Fibroblast of skin of scalp (primary cell): ENCODE measurements around the gene NUDT16L1.

ENCODE experiments used
- DNase-seq: peaks from one replicate; pipeline ENCODE4 v3.0.0-alpha.2; 2013

NUDT16L1 gene

DNA sequence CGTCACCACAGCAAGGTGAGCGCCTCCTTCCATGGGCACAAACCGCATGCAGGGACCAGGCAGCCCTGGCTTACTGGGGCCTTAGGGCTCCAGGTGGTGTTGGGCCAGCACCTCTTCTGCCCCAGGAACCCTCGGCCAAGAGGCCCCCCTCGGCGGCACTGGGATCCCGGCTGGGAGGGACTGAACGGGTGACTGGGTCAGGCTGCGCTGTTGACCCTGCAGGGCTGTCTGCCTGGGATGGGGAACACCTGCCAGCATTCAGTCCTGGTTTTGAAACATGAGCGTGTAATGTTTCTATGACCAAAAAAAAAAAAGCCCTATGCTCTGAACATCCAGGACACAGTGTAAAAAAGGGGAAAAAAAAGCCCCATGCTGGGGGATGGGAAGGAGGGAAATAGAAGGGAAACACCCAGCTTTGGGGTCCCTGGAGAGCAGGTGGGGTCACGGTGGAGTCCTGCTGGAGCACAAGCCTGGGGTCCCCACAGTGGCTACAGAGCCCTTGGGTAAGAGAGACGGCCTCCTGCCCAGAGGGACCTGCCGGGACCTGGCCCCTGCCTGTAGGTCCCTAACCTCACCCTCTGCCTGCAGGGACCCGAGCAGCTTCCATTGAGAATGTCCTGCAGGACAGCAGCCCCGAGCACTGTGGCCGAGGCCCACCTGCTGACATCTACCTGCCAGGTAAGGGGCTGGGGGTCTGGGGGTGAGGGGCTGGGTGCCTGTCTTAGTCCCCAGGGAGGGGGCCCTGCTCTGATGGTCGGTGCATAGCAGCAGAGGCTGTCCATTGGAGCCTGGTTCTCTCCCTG lies 9.9 kb upstream of the NUDT16L1 start:
- DNase-seq = no peak

GRCh38 chr16:4684058-4684715 lies 9.2 kb upstream of the NUDT16L1 start:
- DNase-seq = no peak

DNA sequence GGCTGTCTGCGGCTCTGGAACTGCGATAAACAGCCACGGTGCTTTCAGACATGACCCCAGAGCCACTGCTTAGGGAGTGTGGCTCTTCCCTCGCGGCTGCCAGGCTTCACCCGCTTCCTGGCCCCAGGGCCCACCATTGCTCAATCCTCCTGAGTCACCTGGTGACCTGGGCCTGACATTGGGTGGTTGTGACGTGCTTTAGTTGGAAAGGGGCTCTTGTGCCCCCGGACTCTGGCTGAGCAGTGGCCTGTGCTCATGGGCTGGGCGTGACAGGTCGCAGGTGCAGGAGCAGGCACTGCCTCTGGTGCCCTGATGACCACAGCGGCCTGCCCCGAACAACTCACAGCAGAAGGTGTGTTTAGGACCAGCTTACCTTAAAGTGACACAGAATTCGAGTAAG lies 8.6 kb upstream of the NUDT16L1 start:
- no peak for DNase-seq

DNA sequence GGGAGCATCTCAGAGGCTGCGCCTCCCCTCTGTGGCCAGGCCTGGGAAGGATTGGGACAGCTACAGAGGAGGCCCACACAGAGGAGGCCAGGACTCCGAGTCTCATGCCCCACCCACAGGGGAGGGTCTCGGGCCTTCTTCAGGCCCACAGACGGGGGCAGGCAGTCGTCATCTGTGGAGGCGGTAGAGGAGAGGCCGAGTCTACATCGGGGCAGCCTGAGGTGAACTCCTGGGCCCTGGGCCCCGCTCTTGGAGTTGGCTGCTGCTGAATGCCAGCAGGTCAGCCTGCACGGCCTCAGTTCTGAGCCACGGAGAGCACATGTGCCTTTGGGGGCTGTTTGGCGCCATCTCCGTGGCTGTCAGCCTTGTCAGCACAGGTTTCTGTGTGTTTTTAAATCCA lies 8.1 kb upstream of the NUDT16L1 start:
- no peak for DNase-seq

- no peak for DNase-seq
Observed at GRCh38 chr16:4685776-4686496, 7.4 kb upstream of the NUDT16L1 start.

DNA sequence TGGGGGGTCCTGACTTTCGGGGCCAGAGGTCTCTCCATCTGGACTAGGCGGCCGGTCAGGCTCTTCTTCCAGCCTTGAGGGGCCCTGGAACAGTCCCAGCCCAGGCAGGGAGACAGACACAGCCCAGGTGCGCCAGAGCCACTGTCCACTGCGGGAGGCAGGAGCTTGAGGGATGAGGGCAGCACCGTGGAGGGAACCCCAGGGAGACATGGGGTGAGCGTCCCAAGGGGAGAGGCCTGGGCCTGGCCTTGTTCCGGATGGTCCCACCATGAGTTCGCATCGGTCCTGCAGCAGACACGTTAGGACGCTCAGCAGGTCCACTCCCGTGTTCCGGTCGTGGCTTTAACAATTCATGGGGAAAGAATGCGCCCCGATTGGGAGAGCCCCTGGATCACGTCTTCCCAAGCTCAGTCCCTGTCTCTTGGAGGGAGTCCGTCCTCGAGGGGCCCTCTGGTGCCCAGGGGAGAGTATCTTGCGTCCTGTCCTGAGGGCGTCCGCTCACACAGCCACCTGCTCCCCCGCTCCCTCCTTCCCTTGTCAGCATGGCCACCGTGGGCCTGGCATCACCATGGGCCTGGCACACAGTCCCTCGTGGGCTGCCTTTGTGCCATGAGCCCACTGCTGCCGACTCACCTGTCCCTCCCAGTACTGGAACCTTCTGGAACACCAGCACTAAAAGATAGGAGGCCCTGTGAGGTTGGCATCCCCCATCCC lies 6.7 kb upstream of the NUDT16L1 start:
- no peak for DNase-seq

- no peak for DNase-seq
Observed at GRCh38 chr16:4687416-4687815, 5.9 kb upstream of the NUDT16L1 start.

- no peak for DNase-seq
Observed at GRCh38 chr16:4687946-4688673, 5.3 kb upstream of the NUDT16L1 start.

DNA sequence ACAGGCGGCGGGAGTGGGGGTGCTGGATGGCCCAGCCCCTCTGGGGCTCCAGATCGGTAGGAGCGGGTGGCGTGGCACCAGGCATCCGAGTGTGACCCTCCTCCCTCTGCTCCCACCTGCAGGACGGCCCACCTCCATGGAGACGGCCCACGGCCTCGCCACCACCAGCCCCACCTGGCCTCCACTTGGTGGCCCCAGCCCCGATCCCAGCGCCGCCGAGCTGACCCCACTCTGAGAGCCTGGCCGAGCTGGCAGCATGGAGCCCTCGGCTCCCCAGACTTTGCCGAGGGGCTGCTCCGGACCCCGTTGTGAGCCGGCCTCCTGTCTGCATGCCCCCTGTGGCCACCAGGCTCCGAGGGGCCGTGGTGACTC lies 4.7 kb upstream of the NUDT16L1 start:
- no peak for DNase-seq

DNA sequence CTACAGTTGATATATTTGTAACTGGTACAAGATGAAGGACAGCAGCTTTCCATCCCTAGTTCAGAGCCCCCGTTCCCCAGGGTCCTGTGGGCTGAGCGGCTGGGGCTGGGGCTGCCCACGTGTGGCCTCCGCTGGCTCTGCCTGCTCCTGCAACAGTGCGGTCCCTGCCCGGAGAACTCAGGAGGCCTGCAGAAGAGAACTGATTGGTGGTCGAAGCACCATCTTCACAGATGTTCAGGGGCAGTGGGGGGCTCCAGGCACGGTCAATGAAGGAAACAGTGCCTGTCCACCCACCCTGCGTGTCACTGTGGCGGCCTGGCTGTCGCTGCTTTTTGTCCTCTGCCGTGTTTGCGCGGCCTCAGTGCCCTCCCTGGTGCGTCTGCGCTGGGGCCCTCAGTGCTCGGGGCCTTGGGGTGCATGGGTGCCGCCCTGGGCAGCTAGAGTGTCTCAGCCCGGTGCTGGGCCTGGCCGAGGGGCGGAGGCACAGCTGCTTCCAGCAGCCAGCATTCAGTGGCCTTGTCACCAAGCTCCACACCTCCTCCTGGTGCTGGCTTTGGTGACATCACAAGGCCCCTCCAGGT lies 4.2 kb upstream of the NUDT16L1 start:
- DNase-seq = no peak

DNA sequence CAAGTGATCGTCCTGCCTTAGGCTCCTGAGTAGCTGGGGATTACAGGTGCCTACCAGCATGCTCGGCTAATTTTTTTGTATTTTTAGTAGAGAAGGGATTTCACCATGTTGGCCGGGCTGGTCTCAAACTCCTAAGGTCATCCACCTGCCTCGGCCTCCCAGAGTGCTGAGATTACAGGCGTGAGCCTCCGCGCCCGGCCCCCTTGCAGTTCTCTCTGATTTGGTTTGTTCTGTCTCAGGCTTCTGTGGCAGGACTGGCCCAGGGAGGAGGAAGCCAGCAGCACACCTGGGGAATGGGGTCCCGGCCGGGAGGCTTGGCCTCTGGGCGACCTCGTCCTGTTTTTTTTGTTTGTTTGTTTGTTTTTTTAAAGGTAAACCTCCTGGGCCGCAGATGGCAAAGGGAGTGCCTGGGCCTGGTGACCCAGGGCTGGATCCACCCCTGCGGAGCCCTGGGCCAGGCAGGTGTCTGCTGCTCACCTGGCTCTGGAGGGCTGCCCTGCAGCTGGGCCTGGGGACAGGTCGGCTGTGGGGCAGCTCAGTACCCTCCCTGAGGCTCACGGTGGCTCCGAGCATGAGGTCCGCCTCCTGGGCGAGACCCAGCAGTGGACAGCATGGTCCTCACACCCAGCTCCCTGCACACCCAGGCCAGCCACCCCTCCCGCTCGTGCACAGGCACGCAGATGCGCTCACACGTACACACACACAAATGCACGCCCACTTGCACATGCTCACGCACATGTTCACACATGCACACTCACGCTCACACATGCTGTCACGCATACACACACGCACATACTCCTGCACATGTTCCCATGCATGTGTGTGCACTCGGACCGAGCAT lies 3.3 kb upstream of the NUDT16L1 start:
- no peak for DNase-seq

DNA sequence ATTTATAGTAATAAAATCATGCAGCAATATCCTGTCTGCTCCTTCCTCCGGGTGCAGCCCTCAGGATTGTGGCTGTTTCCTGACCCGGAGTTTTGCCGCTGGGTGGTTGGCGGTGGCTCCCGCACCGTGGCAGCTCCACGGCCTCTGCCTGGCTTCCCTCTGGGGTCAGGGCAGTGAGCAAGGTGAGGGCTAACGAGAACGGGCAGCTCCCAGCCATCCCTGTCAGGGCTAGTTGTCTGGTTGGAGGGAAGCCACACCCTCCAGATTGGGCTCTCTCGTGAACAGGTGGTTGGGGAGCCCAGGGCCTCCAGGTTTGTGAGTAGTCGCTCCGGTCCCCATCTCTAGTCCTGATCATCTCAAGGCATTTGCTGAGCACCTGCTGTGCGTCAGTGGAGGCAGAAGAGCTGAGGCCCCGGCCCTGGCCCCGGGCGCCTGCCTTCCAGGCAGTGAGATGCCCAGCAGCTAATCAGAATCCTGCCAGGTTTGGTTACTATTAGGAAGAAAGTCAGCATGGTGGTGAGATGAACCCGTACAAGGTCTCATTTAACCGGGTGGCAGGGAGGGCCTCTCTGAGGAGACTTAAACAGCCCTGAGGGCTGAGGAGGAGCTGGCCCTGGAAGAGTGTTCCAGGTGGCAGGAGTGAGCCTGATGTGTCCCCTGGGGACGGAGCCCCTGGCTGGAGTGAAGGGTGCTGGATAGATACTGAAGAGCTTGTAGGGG lies 2.3 kb upstream of the NUDT16L1 start:
- DNase-seq = no peak

GRCh38 chr16:4691666-4692412 lies 1.5 kb upstream of the NUDT16L1 start:
- no peak for DNase-seq

- no peak for DNase-seq
Observed at GRCh38 chr16:4692460-4693295, 684 bp upstream of the NUDT16L1 start.

DNA sequence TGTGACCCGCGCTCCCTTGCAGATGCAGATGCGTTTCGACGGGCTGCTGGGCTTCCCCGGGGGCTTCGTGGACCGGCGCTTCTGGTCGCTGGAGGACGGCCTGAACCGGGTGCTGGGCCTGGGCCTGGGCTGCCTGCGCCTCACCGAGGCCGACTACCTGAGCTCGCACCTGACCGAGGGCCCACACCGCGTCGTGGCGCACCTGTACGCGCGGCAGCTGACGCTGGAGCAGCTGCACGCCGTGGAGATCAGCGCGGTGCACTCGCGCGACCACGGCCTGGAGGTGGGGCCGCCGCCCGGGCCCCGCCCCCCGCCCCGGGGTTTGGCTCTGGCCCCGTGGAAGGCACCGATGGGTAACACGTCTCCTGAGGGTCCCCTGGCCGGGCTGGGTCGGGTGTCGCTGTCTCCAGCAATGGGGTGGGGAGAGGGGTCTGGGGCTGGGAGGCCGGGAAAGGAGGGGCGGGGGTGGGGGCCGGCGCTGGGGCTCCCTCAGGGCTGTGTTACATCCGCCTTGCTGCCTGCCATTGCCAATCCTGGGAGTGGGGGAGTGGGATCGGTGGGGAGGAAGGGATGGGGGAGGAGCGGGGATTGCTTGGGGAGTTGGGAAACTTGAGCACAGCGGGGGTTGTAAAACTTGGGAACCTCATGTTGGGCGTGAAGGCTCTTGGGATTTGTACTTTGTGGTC lies 737 bp downstream of the NUDT16L1 start:
- DNase-seq = peak; percentile 36

DNA sequence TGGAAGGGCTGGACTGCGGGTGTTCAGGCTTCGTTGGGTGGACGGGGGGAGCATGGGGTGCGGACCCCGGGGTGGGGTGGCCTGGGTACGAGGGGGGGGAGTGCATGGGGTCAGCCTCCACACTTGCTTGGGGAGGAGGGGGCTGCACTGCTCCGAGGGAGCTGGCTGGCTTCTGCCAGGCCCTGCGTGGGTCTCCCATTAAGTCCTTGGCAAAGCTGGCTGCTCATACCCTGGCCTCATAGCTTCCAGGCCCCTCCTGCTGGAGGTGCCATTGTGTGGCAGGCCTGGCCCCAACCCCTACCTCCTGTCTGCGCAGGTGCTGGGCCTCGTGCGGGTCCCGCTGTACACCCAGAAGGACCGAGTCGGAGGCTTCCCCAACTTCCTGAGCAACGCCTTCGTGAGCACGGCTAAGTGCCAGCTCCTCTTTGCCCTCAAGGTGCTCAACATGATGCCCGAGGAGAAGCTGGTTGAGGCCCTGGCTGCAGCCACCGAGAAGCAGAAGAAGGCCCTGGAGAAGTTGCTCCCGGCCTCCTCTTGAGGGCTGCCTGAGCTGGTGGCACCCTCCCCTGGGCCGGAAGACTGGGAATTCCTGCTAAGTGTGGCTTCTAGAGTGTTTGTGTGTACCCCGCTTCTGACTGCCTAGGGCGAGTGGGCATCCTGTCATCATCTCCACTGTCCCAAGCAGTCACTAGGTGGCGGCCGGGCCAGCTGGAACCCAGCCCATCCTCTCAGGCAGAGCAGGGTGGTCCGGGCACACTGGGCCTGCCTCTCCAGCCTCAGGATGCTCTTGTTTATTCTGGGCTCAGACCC lies 1.5 kb downstream of the NUDT16L1 start:
- DNase-seq = no peak
